A549 (cell line): Measurements from ENCODE around the gene KISS1.

Source experiments
- CTCF ChIP-seq: fragments of >200 bp; sonication (Bioruptor Twin); formaldehyde crosslinking; IDR thresholded peaks from 3 replicates; pipeline ENCODE4 v1.5.1; 2016
- POLR2A ChIP-seq: IDR thresholded peaks from 2 replicates; pipeline ENCODE4 v1.6.1; 2012; ENCODE audit warnings: mild to moderate bottlenecking, low read length
- USF2 ChIP-seq: fragments of 450-650 bp; IDR thresholded peaks from 2 replicates; pipeline ENCODE4 v1.6.1; 2014; ENCODE audit warnings: antibody characterized with exemption

- TF ChIP-seq USF2: no peak
- TF ChIP-seq CTCF: no peak
- no peak for TF ChIP-seq POLR2A
Observed at GRCh38 chr1:204192589-204193352, 3.5 kb downstream of the KISS1 start.
